GM23338 (cell line): ENCODE data around the gene PDZD7. TPM values are rescaled to one million over a fixed set of nuclear protein-coding genes. Genes with fewer than 3 reads are reported as not detected.

ENCODE experiments used
- ATAC-seq: fragments of 200-7000 bp; cut with Tn5 transposase; 3 replicates; pipeline ENCODE4 v1.9.1; 2020
- DNase-seq: peaks from one replicate; pipeline ENCODE4 v3.0.0-alpha.2; 2015; ENCODE audit warnings: low spot score
- H2AFZ ChIP-seq: fragments of 200-600 bp; sonication (generic); 2 replicates; pipeline ENCODE4 v1.8.0; 2016; ENCODE audit warnings: antibody characterized with exemption, mild to moderate bottlenecking, moderate library complexity
- H3F3A ChIP-seq: fragments of 200-600 bp; sonication (generic); replicated peaks from 2 replicates; pipeline ENCODE4 v1.8.0; 2017; ENCODE audit warnings: antibody characterized with exemption, mixed run types, low read depth
- H3K27ac ChIP-seq: fragments of 200-600 bp; sonication (generic); 2 replicates; pipeline ENCODE4 v1.6.1; 2016; ENCODE audit warnings: low read depth
- H3K27me3 ChIP-seq: fragments of 200-600 bp; sonication (generic); 2 replicates; pipeline ENCODE4 v1.8.0; 2016; ENCODE audit warnings: mild to moderate bottlenecking, mixed run types, moderate library complexity; ENCODE audit not compliant: insufficient read depth
- H3K36me3 ChIP-seq: fragments of 200-600 bp; sonication (generic); 2 replicates; pipeline ENCODE4 v1.8.0; 2016; ENCODE audit warnings: mild to moderate bottlenecking; ENCODE audit not compliant: insufficient read depth
- H3K4me1 ChIP-seq: fragments of 200-600 bp; sonication (generic); 2 replicates; pipeline ENCODE4 v1.8.0; 2016; ENCODE audit warnings: mild to moderate bottlenecking, moderate library complexity; ENCODE audit not compliant: insufficient read depth
- H3K4me2 ChIP-seq: fragments of 200-600 bp; sonication (generic); 2 replicates; pipeline ENCODE4 v1.7.1; 2017; ENCODE audit warnings: mixed run types
- H3K4me3 ChIP-seq: fragments of 200-600 bp; sonication (generic); 2 replicates; pipeline ENCODE4 v1.6.1; 2016; ENCODE audit warnings: mixed run types
- H3K79me2 ChIP-seq: fragments of 200-600 bp; sonication (generic); replicated peaks from 2 replicates; pipeline ENCODE4 v1.8.0; 2017; ENCODE audit warnings: mild to moderate bottlenecking; ENCODE audit not compliant: insufficient read depth
- H3K9me2 ChIP-seq: fragments of 200-600 bp; sonication (generic); 2 replicates; pipeline ENCODE4 v1.8.0; 2017; ENCODE audit not compliant: insufficient read depth
- H4K20me1 ChIP-seq: fragments of 200-600 bp; sonication (generic); replicated peaks from 2 replicates; pipeline ENCODE4 v1.8.0; 2017; ENCODE audit warnings: mild to moderate bottlenecking; ENCODE audit not compliant: insufficient read depth
- H3K27ac Mint-ChIP-seq: 2 replicates; pipeline ENCODE4 v1.8.0; 2020; ENCODE audit warnings: inconsistent platforms, mild to moderate bottlenecking, moderate library complexity, mixed read lengths
- H3K27me3 Mint-ChIP-seq: 3 replicates; pipeline ENCODE4 v1.8.0; 2022; ENCODE audit warnings: low read depth, mild to moderate bottlenecking, moderate library complexity, mixed read lengths, inconsistent platforms; ENCODE audit not compliant: insufficient read depth, poor library complexity
- H3K36me3 Mint-ChIP-seq: 3 replicates; pipeline ENCODE4 v1.8.0; 2021; ENCODE audit warnings: low read depth, mild to moderate bottlenecking, inconsistent platforms, moderate library complexity, mixed read lengths
- H3K4me1 Mint-ChIP-seq: 3 replicates; pipeline ENCODE4 v1.8.0; 2020; ENCODE audit warnings: mild to moderate bottlenecking, inconsistent platforms, mixed read lengths
- H3K4me3 Mint-ChIP-seq: 3 replicates; pipeline ENCODE4 v1.8.0; 2021; ENCODE audit warnings: moderate library complexity, mild to moderate bottlenecking, inconsistent platforms, mixed read lengths
- H3K9me3 Mint-ChIP-seq: 3 replicates; pipeline ENCODE4 v1.8.0; 2020; ENCODE audit warnings: moderate library complexity, mild to moderate bottlenecking, inconsistent platforms, mixed read lengths
- CREB1 ChIP-seq: fragments of 250-450 bp; sonication (Bioruptor Pico); IDR thresholded peaks from 2 replicates; pipeline ENCODE4 v1.5.0; 2020; ENCODE audit warnings: low read depth, mild to moderate bottlenecking, moderate library complexity
- EZH2 ChIP-seq: fragments of 200-600 bp; sonication (generic); IDR thresholded peaks from one replicate; pipeline ENCODE4 v1.8.0; 2017; ENCODE audit warnings: antibody characterized with exemption, mild to moderate bottlenecking, low read depth; ENCODE audit not compliant: unreplicated experiment
- EZH2phosphoT487 ChIP-seq: fragments of 200-600 bp; sonication (generic); IDR thresholded peaks from one replicate; pipeline ENCODE4 v1.8.1; 2018; ENCODE audit warnings: antibody characterized with exemption; ENCODE audit not compliant: unreplicated experiment
- JUNB ChIP-seq: IDR thresholded peaks from one replicate; pipeline ENCODE4 v1.6.1; 2016; ENCODE audit warnings: antibody characterized with exemption; ENCODE audit not compliant: unreplicated experiment
- NANOG ChIP-seq: IDR thresholded peaks from 2 replicates; pipeline ENCODE4 v1.6.1; 2016; ENCODE audit warnings: antibody characterized with exemption, borderline replicate concordance
- POLR2AphosphoS5 ChIP-seq: IDR thresholded peaks from 2 replicates; pipeline ENCODE4 v1.6.1; 2016; ENCODE audit warnings: antibody characterized with exemption, low read depth
- STAT1 ChIP-seq: IDR thresholded peaks from one replicate; pipeline ENCODE4 v1.6.1; 2016; ENCODE audit warnings: antibody characterized with exemption; ENCODE audit not compliant: unreplicated experiment
- ZNF114 ChIP-seq: fragments of 250-450 bp; sonication (Bioruptor Pico); IDR thresholded peaks from 2 replicates; pipeline ENCODE4 v1.5.0; 2020; ENCODE audit warnings: mild to moderate bottlenecking, moderate library complexity
- ZNF331 ChIP-seq: fragments of 250-450 bp; sonication (Bioruptor Pico); IDR thresholded peaks from 2 replicates; pipeline ENCODE4 v1.5.0; 2020; ENCODE audit warnings: low read depth, mild to moderate bottlenecking, moderate library complexity
- polyA plus RNA-seq: library from polyadenylated mRNA; unstranded; fragments of >200 nt; fragmentation: Nextera tagmentation; extraction: Ambion mirVana; gene quantifications from 2 replicates; pipeline ENCODE4 v1.2.1, GENCODE V29; 2016
- total RNA-seq: library from RNA; depleted of rRNA; stranded (reverse); fragments of >200 nt; shearing (Covaris generic); gene quantifications from 2 replicates; pipeline ENCODE4 v1.2.3, GENCODE V29; 2014
- TF ChIP-seq, protein P1 (sequence below): IDR thresholded peaks from 2 replicates; pipeline ENCODE4 v1.6.1; 2016; ENCODE audit warnings: antibody characterized with exemption
- TF ChIP-seq, protein P2 (sequence below), 2 experiments: fragments of 200-600 bp in 1 of 2; sonication (generic) in 1 of 2; conservative IDR thresholded peaks; 2 replicates each; pipeline versions ENCODE4 v1.5.1 to v1.6.1; 2016 to 2017; ENCODE audit warnings: antibody characterized with exemption in 2 of 2, low read depth in 2 of 2, mild to moderate bottlenecking in 2 of 2, moderate library complexity in 1 of 2
- TF ChIP-seq, protein P3 (sequence below): IDR thresholded peaks from one replicate; pipeline ENCODE4 v1.6.1; 2018; ENCODE audit warnings: antibody characterized with exemption; ENCODE audit not compliant: unreplicated experiment
- TF ChIP-seq, protein P4 (sequence below): fragments of 250-450 bp; sonication (Bioruptor Pico); IDR thresholded peaks from 2 replicates; pipeline ENCODE4 v1.5.0; 2020; ENCODE audit warnings: mild to moderate bottlenecking, moderate library complexity

PDZD7 gene
- total and polyA plus RNA-seq, 2 experiments from 2014 or later, result 1.7 to 2.3 TPM

DNA sequence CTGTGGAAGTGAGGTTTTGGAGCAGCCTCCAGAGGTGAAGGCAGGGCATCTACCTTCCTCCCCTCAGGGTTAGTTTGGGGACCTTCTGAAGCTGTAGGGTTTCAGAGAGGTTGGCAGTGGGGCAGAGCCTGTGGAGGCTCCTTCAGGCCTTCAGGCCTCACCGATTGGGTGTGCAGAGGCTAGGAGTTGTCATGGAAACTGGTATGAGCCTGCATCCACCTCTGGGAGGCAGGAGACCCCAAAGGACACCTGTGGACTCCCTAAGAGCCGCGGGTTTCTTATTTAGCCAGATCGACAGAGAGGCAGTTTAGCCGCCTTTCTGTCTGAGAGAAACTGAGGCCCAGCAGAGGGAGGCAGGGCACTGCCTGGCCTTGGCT lies 29.3 kb downstream of the PDZD7 start:
- peaks cover 21% of the 10 kb centered on the region for H3K4me1 ChIP-seq
- peaks cover 16% of the 10 kb centered on the region for H3F3A ChIP-seq
- no peak overlapping the region for H3K27ac ChIP-seq
- no peak for ATAC-seq
- no peaks in the 10 kb centered on the region for H3K27me3 ChIP-seq
- H3K4me3 ChIP-seq, result no peak overlapping the region
- Mint-ChIP-seq H3K4me3 (peak overlapping the region; percentile 96; the same call in 2 of the 3 replicates), H3K36me3 (peaks cover 38% of the 10 kb centered on the region), H3K4me1 (peaks cover 14% of the 10 kb centered on the region), H3K9me3 (no peaks in the 10 kb centered on the region; the same call in 2 of the 3 replicates), H3K27me3 (peaks cover 16% of the 10 kb centered on the region), H3K27ac (no peak overlapping the region)
- 0 out of 2 replicates have a peak, but pooled peaks cover 7% of the 10 kb centered on the region for H4K20me1 ChIP-seq
- H2AFZ ChIP-seq, result no peak overlapping the region
- TF ChIP-seq, protein P1, sequence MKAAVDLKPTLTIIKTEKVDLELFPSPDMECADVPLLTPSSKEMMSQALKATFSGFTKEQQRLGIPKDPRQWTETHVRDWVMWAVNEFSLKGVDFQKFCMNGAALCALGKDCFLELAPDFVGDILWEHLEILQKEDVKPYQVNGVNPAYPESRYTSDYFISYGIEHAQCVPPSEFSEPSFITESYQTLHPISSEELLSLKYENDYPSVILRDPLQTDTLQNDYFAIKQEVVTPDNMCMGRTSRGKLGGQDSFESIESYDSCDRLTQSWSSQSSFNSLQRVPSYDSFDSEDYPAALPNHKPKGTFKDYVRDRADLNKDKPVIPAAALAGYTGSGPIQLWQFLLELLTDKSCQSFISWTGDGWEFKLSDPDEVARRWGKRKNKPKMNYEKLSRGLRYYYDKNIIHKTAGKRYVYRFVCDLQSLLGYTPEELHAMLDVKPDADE, result no peak
- no peak for TF ChIP-seq NANOG
- TF ChIP-seq, protein P2, sequence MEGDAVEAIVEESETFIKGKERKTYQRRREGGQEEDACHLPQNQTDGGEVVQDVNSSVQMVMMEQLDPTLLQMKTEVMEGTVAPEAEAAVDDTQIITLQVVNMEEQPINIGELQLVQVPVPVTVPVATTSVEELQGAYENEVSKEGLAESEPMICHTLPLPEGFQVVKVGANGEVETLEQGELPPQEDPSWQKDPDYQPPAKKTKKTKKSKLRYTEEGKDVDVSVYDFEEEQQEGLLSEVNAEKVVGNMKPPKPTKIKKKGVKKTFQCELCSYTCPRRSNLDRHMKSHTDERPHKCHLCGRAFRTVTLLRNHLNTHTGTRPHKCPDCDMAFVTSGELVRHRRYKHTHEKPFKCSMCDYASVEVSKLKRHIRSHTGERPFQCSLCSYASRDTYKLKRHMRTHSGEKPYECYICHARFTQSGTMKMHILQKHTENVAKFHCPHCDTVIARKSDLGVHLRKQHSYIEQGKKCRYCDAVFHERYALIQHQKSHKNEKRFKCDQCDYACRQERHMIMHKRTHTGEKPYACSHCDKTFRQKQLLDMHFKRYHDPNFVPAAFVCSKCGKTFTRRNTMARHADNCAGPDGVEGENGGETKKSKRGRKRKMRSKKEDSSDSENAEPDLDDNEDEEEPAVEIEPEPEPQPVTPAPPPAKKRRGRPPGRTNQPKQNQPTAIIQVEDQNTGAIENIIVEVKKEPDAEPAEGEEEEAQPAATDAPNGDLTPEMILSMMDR (conservative IDR thresholded peaks at IDR 0.05; ENCODE audit: low read depth in 2 of 2), result no peak
- no peak for TF ChIP-seq CREB1 (CRISPR knock-in tag)
- no peak for TF ChIP-seq EZH2phosphoT487
- TF ChIP-seq EZH2, result no peak
- TF ChIP-seq, protein P3, sequence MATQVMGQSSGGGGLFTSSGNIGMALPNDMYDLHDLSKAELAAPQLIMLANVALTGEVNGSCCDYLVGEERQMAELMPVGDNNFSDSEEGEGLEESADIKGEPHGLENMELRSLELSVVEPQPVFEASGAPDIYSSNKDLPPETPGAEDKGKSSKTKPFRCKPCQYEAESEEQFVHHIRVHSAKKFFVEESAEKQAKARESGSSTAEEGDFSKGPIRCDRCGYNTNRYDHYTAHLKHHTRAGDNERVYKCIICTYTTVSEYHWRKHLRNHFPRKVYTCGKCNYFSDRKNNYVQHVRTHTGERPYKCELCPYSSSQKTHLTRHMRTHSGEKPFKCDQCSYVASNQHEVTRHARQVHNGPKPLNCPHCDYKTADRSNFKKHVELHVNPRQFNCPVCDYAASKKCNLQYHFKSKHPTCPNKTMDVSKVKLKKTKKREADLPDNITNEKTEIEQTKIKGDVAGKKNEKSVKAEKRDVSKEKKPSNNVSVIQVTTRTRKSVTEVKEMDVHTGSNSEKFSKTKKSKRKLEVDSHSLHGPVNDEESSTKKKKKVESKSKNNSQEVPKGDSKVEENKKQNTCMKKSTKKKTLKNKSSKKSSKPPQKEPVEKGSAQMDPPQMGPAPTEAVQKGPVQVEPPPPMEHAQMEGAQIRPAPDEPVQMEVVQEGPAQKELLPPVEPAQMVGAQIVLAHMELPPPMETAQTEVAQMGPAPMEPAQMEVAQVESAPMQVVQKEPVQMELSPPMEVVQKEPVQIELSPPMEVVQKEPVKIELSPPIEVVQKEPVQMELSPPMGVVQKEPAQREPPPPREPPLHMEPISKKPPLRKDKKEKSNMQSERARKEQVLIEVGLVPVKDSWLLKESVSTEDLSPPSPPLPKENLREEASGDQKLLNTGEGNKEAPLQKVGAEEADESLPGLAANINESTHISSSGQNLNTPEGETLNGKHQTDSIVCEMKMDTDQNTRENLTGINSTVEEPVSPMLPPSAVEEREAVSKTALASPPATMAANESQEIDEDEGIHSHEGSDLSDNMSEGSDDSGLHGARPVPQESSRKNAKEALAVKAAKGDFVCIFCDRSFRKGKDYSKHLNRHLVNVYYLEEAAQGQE, result no peak
- TF ChIP-seq POLR2AphosphoS5, result no peak
- no peak for TF ChIP-seq STAT1
- no peak for TF ChIP-seq JUNB
- no peak for TF ChIP-seq ZNF331 (CRISPR knock-in tag)
- TF ChIP-seq, protein P4, sequence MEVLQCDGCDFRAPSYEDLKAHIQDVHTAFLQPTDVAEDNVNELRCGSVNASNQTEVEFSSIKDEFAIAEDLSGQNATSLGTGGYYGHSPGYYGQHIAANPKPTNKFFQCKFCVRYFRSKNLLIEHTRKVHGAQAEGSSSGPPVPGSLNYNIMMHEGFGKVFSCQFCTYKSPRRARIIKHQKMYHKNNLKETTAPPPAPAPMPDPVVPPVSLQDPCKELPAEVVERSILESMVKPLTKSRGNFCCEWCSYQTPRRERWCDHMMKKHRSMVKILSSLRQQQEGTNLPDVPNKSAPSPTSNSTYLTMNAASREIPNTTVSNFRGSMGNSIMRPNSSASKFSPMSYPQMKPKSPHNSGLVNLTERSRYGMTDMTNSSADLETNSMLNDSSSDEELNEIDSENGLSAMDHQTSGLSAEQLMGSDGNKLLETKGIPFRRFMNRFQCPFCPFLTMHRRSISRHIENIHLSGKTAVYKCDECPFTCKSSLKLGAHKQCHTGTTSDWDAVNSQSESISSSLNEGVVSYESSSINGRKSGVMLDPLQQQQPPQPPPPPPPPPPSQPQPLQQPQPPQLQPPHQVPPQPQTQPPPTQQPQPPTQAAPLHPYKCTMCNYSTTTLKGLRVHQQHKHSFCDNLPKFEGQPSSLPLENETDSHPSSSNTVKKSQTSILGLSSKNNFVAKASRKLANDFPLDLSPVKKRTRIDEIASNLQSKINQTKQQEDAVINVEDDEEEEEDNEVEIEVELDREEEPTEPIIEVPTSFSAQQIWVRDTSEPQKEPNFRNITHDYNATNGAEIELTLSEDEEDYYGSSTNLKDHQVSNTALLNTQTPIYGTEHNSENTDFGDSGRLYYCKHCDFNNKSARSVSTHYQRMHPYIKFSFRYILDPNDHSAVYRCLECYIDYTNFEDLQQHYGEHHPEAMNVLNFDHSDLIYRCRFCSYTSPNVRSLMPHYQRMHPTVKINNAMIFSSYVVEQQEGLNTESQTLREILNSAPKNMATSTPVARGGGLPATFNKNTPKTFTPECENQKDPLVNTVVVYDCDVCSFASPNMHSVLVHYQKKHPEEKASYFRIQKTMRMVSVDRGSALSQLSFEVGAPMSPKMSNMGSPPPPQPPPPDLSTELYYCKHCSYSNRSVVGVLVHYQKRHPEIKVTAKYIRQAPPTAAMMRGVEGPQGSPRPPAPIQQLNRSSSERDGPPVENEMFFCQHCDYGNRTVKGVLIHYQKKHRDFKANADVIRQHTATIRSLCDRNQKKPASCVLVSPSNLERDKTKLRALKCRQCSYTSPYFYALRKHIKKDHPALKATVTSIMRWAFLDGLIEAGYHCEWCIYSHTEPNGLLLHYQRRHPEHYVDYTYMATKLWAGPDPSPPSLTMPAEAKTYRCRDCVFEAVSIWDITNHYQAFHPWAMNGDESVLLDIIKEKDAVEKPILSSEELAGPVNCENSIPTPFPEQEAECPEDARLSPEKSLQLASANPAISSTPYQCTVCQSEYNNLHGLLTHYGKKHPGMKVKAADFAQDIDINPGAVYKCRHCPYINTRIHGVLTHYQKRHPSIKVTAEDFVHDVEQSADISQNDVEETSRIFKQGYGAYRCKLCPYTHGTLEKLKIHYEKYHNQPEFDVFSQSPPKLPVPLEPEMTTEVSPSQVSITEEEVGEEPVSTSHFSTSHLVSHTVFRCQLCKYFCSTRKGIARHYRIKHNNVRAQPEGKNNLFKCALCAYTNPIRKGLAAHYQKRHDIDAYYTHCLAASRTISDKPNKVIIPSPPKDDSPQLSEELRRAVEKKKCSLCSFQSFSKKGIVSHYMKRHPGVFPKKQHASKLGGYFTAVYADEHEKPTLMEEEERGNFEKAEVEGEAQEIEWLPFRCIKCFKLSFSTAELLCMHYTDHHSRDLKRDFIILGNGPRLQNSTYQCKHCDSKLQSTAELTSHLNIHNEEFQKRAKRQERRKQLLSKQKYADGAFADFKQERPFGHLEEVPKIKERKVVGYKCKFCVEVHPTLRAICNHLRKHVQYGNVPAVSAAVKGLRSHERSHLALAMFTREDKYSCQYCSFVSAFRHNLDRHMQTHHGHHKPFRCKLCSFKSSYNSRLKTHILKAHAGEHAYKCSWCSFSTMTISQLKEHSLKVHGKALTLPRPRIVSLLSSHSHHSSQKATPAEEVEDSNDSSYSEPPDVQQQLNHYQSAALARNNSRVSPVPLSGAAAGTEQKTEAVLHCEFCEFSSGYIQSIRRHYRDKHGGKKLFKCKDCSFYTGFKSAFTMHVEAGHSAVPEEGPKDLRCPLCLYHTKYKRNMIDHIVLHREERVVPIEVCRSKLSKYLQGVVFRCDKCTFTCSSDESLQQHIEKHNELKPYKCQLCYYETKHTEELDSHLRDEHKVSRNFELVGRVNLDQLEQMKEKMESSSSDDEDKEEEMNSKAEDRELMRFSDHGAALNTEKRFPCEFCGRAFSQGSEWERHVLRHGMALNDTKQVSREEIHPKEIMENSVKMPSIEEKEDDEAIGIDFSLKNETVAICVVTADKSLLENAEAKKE, result no peak
- no peak for TF ChIP-seq ZNF114
- no peaks in the 10 kb centered on the region for H3K9me2 ChIP-seq
- 0 out of 2 replicates have a peak overlapping the region, but pooled peaks have one; percentile 92 for H3K4me2 ChIP-seq
- DNase-seq, result no peak
- H3K79me2 ChIP-seq, result peaks cover 22% of the 10 kb centered on the region
- H3K36me3 ChIP-seq, result no peaks in the 10 kb centered on the region; the same call in 1 of the 2 replicates
